IMR-90 (cell line): ENCODE data around the gene ANK3. TPM values are rescaled to one million over a fixed set of nuclear protein-coding genes. Genes with fewer than 3 reads are reported as not detected.

Experiments used
- ATAC-seq: fragments of 200-7000 bp; cut with Tn5 transposase; 2 replicates; pipeline ENCODE4 v1.9.1; 2020; ENCODE audit warnings: low read depth, mild to moderate bottlenecking, moderate library complexity
- BruUV-seq: library from RNA; stranded (reverse); fragments of 400-500 nt; replicated peaks from 2 replicates; lab custom pipeline; 2021; lab: Mats Ljungman, UMichigan
- CTCF ChIA-PET: fragments of 300-600 bp; formaldehyde crosslinking; extraction: SDS; loops from one replicate; lab custom pipeline; 2021; ENCODE audit warnings: antibody characterized with exemption; lab: Yijun Ruan, JAX
- POLR2A ChIA-PET: fragments of 300-600 bp; sonication (Branson Sonifier 250); formaldehyde crosslinking; loops from one replicate; lab custom pipeline; 2022; ENCODE audit warnings: antibody characterized with exemption; ENCODE audit not compliant: unreplicated experiment; lab: Charles Lee
- DNase-seq: peaks from one replicate; pipeline ENCODE4 v3.0.0; 2013
- H2AFZ ChIP-seq: replicated peaks from 2 replicates; pipeline ENCODE3; 2013; ENCODE audit warnings: low read length, mild to moderate bottlenecking; ENCODE audit not compliant: poor library complexity
- H2AK5ac ChIP-seq: 2 replicates; pipeline ENCODE4 v1.6.1; 2013; ENCODE audit warnings: low read depth, low read length, inconsistent platforms
- H2AK9ac ChIP-seq: replicated peaks from 2 replicates; pipeline ENCODE3; 2013; ENCODE audit warnings: mild to moderate bottlenecking, low read depth, low read length, moderate library complexity; ENCODE audit not compliant: poor library complexity
- H2BK120ac ChIP-seq: 2 replicates; pipeline ENCODE4 v1.6.1; 2013; ENCODE audit warnings: low read depth, low read length, inconsistent platforms
- H2BK15ac ChIP-seq: 3 replicates; pipeline ENCODE4 v1.6.1; 2013; ENCODE audit warnings: low read depth, low read length, inconsistent platforms
- H2BK20ac ChIP-seq: 2 replicates; pipeline ENCODE4 v1.6.1; 2013; ENCODE audit warnings: low read depth, mild to moderate bottlenecking, inconsistent platforms, low read length, moderate library complexity
- H2BK5ac ChIP-seq: 2 replicates; pipeline ENCODE4 v1.6.1; 2013; ENCODE audit warnings: mild to moderate bottlenecking, low read depth, low read length, inconsistent platforms; ENCODE audit not compliant: poor library complexity, severe bottlenecking
- H3K14ac ChIP-seq: replicated peaks from 2 replicates; pipeline ENCODE4 v1.6.1; 2013; ENCODE audit warnings: low read depth, low read length, inconsistent platforms
- H3K18ac ChIP-seq: 2 replicates; pipeline ENCODE4 v1.6.1; 2013; ENCODE audit warnings: low read depth, low read length, control low read depth
- H3K23ac ChIP-seq: 2 replicates; pipeline ENCODE4 v1.6.1; 2013; ENCODE audit warnings: low read depth, low read length, inconsistent platforms
- H3K27ac ChIP-seq: 2 replicates; pipeline ENCODE4 v1.5.1; 2013; ENCODE audit warnings: mild to moderate bottlenecking, control low read depth, low read length; ENCODE audit not compliant: insufficient read depth
- H3K27me3 ChIP-seq: 2 replicates; pipeline ENCODE4 v1.6.1; 2013; ENCODE audit warnings: low read length; ENCODE audit not compliant: control insufficient read depth, insufficient read depth
- H3K36me3 ChIP-seq: 2 replicates; pipeline ENCODE4 v1.6.1; 2013; ENCODE audit warnings: low read length, mixed read lengths; ENCODE audit not compliant: control insufficient read depth, insufficient read depth
- H3K4ac ChIP-seq: 2 replicates; pipeline ENCODE4 v1.6.1; 2013; ENCODE audit warnings: low read depth, low read length, inconsistent platforms
- H3K4me1 ChIP-seq: 2 replicates; pipeline ENCODE4 v1.6.1; 2013; ENCODE audit warnings: low read length, mixed read lengths; ENCODE audit not compliant: control insufficient read depth, insufficient read depth
- H3K4me2 ChIP-seq: 2 replicates; pipeline ENCODE4 v1.6.1; 2013; ENCODE audit warnings: low read depth, mild to moderate bottlenecking, control low read depth, low read length, moderate library complexity
- H3K4me3 ChIP-seq: 2 replicates; pipeline ENCODE4 v1.5.1; 2013; ENCODE audit warnings: low read depth, mild to moderate bottlenecking, control low read depth, low read length, moderate library complexity; ENCODE audit not compliant: insufficient read depth
- H3K56ac ChIP-seq: 2 replicates; pipeline ENCODE4 v1.6.1; 2013; ENCODE audit warnings: low read length, inconsistent platforms; ENCODE audit not compliant: insufficient read depth; ENCODE audit errors: extremely low read depth
- H3K79me1 ChIP-seq, 2 experiments: 2 replicates each; pipeline ENCODE4 v1.6.1; 2013; ENCODE audit warnings: low read length in 2 of 2, inconsistent platforms in 1 of 2, low read depth in 1 of 2
- H3K9ac ChIP-seq: 2 replicates; pipeline ENCODE4 v1.6.1; 2013; ENCODE audit warnings: low read depth, low read length, control low read depth
- H3K9me1 ChIP-seq: 2 replicates; pipeline ENCODE4 v1.6.1; 2013; ENCODE audit warnings: low read length, inconsistent platforms; ENCODE audit not compliant: insufficient read depth
- H3K9me3 ChIP-seq: 2 replicates; pipeline ENCODE4 v1.6.1; 2013; ENCODE audit warnings: low read length; ENCODE audit not compliant: control insufficient read depth, insufficient read depth
- H4K20me1 ChIP-seq: 2 replicates; pipeline ENCODE4 v1.6.1; 2013; ENCODE audit warnings: low read length, inconsistent platforms; ENCODE audit not compliant: insufficient read depth
- H4K5ac ChIP-seq: 2 replicates; pipeline ENCODE4 v1.6.1; 2013; ENCODE audit warnings: mild to moderate bottlenecking, low read depth, low read length, control low read depth
- H4K8ac ChIP-seq, 2 experiments: 2 replicates each; pipeline ENCODE4 v1.6.1; 2013; ENCODE audit warnings: low read depth in 2 of 2, low read length in 2 of 2, control low read depth in 1 of 2, inconsistent platforms in 1 of 2
- H4K91ac ChIP-seq: 2 replicates; pipeline ENCODE4 v1.6.1; 2013; ENCODE audit warnings: low read depth, low read length, inconsistent platforms; ENCODE audit not compliant: insufficient read depth
- BHLHE40 ChIP-seq: fragments of 150-350 bp; IDR thresholded peaks from 2 replicates; pipeline ENCODE4 v1.6.1; 2016; ENCODE audit warnings: mild to moderate bottlenecking, low read depth, low read length
- CEBPB ChIP-seq: IDR thresholded peaks from 2 replicates; pipeline ENCODE4 v1.6.1; 2012; ENCODE audit warnings: low read depth, low read length, improper control_type of control experiment
- CHD1 ChIP-seq: IDR thresholded peaks from 2 replicates; pipeline ENCODE4 v1.6.1; 2012; ENCODE audit warnings: low read depth, low read length, improper control_type of control experiment
- CTCF ChIP-seq: conservative IDR thresholded peaks from 2 replicates; pipeline ENCODE4 v1.5.1; 2012; ENCODE audit warnings: mild to moderate bottlenecking, low read depth, low read length, improper control_type of control experiment
- ELK1 ChIP-seq: fragments of 150-350 bp; IDR thresholded peaks from 2 replicates; pipeline ENCODE4 v1.6.1; 2016; ENCODE audit warnings: low read depth, mild to moderate bottlenecking, low read length, moderate library complexity, borderline replicate concordance
- FOS ChIP-seq: fragments of 150-350 bp; IDR thresholded peaks from 2 replicates; pipeline ENCODE4 v1.6.1; 2016; ENCODE audit warnings: low read depth, low read length
- MAFK ChIP-seq: IDR thresholded peaks from 2 replicates; pipeline ENCODE4 v1.6.1; 2012; ENCODE audit warnings: low read depth, low read length, improper control_type of control experiment
- MAZ ChIP-seq: IDR thresholded peaks from 2 replicates; pipeline ENCODE4 v1.6.1; 2012; ENCODE audit warnings: low read depth, mild to moderate bottlenecking, low read length, improper control_type of control experiment, moderate library complexity, borderline replicate concordance
- MXI1 ChIP-seq: IDR thresholded peaks from 2 replicates; pipeline ENCODE4 v1.6.1; 2012; ENCODE audit warnings: low read depth, mild to moderate bottlenecking, low read length, moderate library complexity, borderline replicate concordance
- NFE2L2 ChIP-seq: fragments of 150-350 bp; IDR thresholded peaks from 2 replicates; pipeline ENCODE4 v1.6.1; 2016; ENCODE audit warnings: low read depth, mild to moderate bottlenecking, low read length
- POLR2A ChIP-seq: IDR thresholded peaks from 2 replicates; pipeline ENCODE4 v1.6.1; 2012; ENCODE audit warnings: mild to moderate bottlenecking, low read depth, low read length
- RAD21 ChIP-seq: IDR thresholded peaks from 2 replicates; pipeline ENCODE4 v1.6.1; 2012; ENCODE audit warnings: low read length, improper control_type of control experiment
- SMC3 ChIP-seq: fragments of 150-350 bp; IDR thresholded peaks from 2 replicates; pipeline ENCODE4 v1.6.1; 2016; ENCODE audit warnings: low read depth, mild to moderate bottlenecking, antibody characterized with exemption, low read length, moderate library complexity
- WGBS, 2 experiments: methylation state at CpG; one replicate each; pipeline versions ENCODE4 v1.1.5 to v1.1.7; 2013; ENCODE audit warnings: missing lambda C conversion rate in 2 of 2; ENCODE audit not compliant: insufficient read length in 1 of 2; ENCODE audit errors: extremely low coverage in 2 of 2; 5-methylcytosine and 5-hydroxymethylcytosine counted together
- dilution Hi-C: fragments of 300-500 bp; cut with HindIII; formaldehyde crosslinking; loops from one replicate; pipeline ENCODE4 v1.14.3; 2018; ENCODE audit warnings: low sequenced_read_pairs; ENCODE audit not compliant: unreplicated experiment
- in situ Hi-C: fragments of 300-500 bp; cut with MboI; formaldehyde crosslinking; loops from 3 replicates; pipeline ENCODE4 v1.14.3; 2019; ENCODE audit warnings: low sequenced_read_pairs, inconsistent platforms, mixed read lengths
- intact Hi-C: fragments of 100-400 bp; cut with micrococcal nuclease; formaldehyde crosslinking; loops from 2 replicates; pipeline ENCODE4 v1.10.0; 2022
- polyA plus RNA-seq, 3 experiments: library from polyadenylated mRNA; depleted of rRNA; stranded (reverse); fragments of >200 nt; gene quantifications; 2 replicates each; pipeline ENCODE4 v1.2.3, GENCODE V29; 2012; ENCODE audit warnings: low replicate concordance in 1 of 3
- total RNA-seq: library from RNA; depleted of rRNA; stranded (reverse); fragments of >200 nt; gene quantifications from 2 replicates; pipeline ENCODE4 v1.2.3, GENCODE V29; 2012

The ANK3 gene
- total and polyA plus RNA-seq, 2 of the 4 experiments (the other 2 are of a cell fraction) = 0.63 to 1.8 TPM

- H3K9ac ChIP-seq = no peak overlapping the region
- H2AFZ ChIP-seq = no peak overlapping the region
- H4K20me1 ChIP-seq = no peaks in the 10 kb centered on the region
- H3K56ac ChIP-seq = no peak overlapping the region
- H3K79me1 ChIP-seq = no peaks in the 10 kb centered on the region
- H2BK15ac ChIP-seq = no peak overlapping the region
- no peak overlapping the region for H4K8ac ChIP-seq
- TF ChIP-seq MAFK (no peak), NFE2L2 (no peak), FOS (no peak), CHD1 (no peak), RAD21 (no peak), CEBPB (no peak), MAZ (no peak), MXI1 (no peak), SMC3 (no peak), ELK1 (no peak), POLR2A (no peak), CTCF (no peak), BHLHE40 (no peak)
- in situ Hi-C loops = no loop called here
- H2AK5ac ChIP-seq = no peak overlapping the region
- no peaks in the 10 kb centered on the region; the same call in 1 of the 2 replicates for H3K27me3 ChIP-seq
- WGBS, 2 experiments = no CpG with 5 or more reads among the region's 3 CpGs
- DNase-seq (no peak), ATAC-seq (no peak)
- CTCF ChIA-PET = interaction anchor here (1.1 kb wide), 1 partner anchor 29 kb away, joined by 3 read pairs; no protein-coding TSS in a partner anchor
- H3K4me3 ChIP-seq = no peak overlapping the region
- no peak overlapping the region for H4K5ac ChIP-seq
- H3K36me3 ChIP-seq = no peaks in the 10 kb centered on the region
- no TSS peak for BruUV-seq
- no peak overlapping the region for H2BK20ac ChIP-seq
- H3K9me3 ChIP-seq = no peaks in the 10 kb centered on the region
- H4K91ac ChIP-seq = no peak overlapping the region
- H3K4me1 ChIP-seq = peaks cover 8% of the 10 kb centered on the region; the same call in 1 of the 2 replicates
- no peak overlapping the region for H2BK120ac ChIP-seq
- intact Hi-C loops = no loop called here
- no peak overlapping the region for H3K18ac ChIP-seq
- POLR2A ChIA-PET = no interaction called here
- no peak overlapping the region for H2BK5ac ChIP-seq
- peaks cover 5% of the 10 kb centered on the region; the same call in 1 of the 2 replicates for H3K9me1 ChIP-seq
- H3K27ac ChIP-seq = no peak overlapping the region
- no peak overlapping the region for H3K4ac ChIP-seq
- H3K23ac ChIP-seq = no peak overlapping the region
- H3K14ac ChIP-seq = no peak overlapping the region
- H3K4me2 ChIP-seq = no peak overlapping the region
- dilution Hi-C loops = no loop called here
- H2AK9ac ChIP-seq = no peak overlapping the region
These were observed 245.6 kb downstream of the ANK3 start for GRCh38 chr10:60144099-60144498.
